HG03025 (cell line): ENCODE measurements around the gene SOX9.

Experiments
- ATAC-seq: cut with Tn5 transposase; IDR thresholded peaks from one replicate; pipeline ENCODE4 v1.9.1; 2021; ENCODE audit warnings: mild to moderate bottlenecking, moderate library complexity; ENCODE audit not compliant: unreplicated experiment, low FRiP score

SOX9 gene

DNA sequence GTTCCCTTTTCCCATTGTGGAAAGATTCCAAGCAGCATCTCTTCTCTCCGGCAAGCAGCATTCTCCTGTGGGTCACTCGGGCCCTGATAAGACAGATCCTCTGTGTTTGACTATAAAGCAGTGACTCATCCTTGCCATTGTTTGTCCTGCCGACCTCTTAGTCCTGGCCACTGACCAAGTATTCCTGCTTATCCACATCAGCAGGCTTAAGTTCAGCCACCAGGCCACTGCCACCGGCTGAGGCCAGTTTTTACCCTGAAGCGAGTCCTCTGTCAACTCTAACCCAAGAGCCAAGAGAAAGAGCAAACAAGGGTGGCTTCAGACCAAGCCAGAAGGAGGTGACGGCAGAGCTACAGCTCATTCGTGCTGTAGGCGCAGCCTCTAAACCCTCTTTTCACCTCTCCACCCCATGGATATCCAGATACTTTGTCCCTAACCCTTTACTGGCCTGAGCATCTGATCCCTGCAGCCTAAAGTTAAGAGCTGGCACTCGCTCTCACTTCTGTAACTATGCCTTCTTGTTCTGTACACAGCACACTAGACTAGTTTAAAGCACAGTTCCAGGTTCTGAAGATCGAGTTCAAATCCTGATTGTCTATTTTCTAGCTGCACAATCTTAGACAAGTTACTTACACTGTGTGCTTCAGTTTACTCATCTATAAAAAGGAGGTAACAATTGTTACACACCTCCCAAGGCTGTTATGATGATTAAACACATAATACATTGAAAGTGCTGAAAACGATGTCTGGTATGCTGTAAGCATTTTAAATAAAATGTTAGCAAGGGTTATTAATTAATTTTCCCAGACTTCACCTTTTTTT, 31.0 kb downstream of the SOX9 start:
- ATAC-seq: no peak

DNA sequence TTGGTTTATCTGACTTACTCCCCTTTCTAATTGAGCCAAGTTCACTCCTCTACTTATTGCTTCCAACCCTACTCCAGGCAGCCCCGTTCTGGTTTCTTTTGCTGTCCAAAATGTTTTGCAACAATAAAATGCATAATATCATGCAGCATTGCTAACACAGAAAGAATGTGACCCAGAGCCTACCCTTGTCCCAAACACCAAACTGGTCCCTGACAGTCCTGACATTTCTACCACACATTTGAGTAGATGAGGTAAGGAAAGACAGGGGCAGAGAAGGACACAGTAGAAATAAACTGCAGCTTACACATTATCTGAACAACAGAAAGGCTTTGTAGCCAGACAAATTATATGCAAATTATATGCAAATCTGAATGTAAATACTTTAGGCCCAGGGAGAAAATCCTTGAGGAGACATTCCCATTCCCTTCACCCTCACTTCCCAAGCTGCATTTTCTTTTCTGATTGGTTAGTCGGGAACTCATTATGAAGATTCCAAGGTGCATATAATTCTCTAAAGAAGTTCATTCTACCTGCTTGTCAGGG, 31.6 kb downstream of the SOX9 start:
- no peak for ATAC-seq

DNA sequence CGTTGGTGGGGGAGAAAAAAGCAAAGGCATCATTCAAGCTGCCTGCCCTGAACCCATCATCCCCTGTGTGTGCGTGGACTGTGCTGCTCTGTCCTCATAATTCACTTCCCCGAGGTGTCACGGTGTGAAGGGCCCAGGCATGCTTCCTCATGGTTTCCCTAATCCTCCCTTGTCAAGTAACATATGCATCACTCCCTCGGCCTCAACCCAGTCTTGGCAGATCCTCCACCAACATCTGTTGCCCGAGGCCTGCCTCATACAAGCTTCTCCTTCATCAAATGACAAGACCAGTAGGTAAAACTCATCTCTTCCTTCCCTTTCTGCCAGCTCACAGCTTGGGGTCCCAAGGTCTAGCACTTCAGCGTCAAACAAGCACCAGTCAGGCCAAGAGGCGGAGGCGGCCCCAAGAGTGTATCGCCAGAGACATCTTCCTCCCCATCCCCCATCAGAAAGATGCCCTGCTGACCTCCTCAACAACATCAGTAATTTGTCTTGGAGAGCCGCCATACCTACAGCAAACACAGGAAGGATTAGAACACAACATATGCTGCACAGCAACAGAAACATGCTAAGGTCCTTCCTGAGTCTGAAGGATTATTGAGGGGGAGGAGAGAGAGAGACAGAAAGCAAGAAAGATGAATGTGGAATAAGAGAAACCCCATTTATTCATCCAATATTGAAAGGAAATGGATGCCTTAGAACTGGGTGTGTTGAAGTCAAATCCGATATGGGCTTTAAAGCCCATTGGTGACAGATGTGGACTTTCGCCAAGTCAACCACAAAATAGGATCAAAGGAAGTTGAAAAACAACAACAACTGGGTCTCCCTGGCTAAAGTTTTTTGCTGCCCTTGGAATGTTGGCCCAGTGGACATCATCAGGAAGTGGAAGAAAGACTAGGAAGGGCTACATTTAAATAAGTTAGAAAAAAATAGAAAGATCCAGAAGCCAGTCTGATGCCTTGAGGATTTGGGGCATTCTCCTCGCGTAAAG, 38.4 kb downstream of the SOX9 start:
- ATAC-seq: no peak

- ATAC-seq: no peak
These were observed 41.7 kb downstream of the SOX9 start for GRCh38 chr17:72162569-72162968.

DNA sequence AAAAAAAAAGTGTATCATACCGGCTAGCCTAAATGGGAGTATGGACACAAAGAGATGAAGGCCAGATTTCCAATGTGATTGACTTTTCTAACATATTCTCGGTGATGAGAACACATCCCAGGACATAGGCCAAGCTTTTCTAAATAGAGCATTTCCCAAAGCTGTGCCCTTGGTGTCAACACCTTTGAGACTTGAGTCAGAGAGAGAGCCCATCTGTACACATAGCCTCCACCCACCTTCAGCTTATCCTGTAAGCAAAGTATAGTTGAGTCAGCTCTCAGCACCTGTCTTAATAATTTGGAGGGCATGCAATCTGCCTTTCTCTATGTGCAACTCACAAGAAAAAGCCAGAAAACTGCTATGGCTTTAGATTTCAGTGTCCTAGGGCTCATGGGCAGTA, 42.7 kb downstream of the SOX9 start:
- no peak for ATAC-seq

DNA sequence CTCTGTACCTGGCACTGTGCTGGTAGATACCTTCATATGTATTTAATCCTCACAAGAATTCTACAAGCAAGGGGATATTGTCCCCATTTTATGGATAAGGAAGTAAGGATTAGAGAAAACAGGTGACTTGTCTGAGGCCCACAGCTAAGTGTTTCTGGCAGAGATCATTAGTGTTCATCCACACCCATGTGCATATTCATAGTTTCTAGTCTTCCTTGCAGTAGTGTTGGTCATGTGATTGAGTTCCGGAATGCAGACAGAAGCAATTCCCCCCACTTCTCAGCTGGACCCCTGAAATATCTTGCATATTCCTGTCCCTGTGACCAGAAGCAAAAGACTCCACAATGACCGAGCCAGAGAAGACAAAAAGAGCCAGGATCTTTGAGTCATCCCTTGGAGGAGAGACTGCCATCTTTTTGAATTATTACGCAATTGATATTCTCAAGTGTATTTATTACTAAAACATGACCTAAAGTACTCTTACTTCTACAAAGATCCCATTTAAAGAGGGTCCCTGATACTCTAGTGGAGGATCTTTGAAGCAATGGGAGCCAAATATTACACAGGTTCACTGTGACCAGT, 43.4 kb downstream of the SOX9 start:
- ATAC-seq: no peak

DNA sequence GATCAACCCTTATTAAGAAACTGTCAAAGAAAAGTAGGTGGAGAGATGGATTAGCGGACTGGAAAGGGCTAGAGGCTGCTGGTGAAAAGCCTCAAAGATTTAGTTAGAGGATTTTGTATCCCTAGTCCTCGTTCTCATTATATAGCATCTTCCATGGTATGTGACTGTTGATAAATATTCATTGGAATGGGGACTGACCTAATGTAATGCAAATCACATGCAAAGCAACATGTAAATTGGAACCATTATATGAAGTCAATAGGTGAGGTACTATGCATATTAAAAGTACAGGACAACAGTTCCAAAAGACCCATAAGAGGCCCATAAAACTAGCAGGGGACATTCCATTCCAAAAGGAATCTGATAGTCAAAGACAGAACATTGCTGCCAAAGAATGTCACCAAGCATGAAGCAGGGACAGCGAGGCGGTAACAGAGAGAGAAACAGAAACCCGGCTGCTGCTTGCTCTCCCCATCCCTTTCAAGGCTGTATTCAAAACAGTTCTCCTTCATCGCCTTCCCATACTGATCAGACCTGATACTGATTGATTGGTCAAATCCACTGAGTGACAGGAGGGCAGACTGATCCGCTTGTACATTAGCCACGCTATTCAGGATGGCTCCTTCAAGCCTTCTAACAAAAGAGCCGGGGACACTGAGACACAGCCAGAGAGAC, 44.5 kb downstream of the SOX9 start:
- no peak for ATAC-seq

DNA sequence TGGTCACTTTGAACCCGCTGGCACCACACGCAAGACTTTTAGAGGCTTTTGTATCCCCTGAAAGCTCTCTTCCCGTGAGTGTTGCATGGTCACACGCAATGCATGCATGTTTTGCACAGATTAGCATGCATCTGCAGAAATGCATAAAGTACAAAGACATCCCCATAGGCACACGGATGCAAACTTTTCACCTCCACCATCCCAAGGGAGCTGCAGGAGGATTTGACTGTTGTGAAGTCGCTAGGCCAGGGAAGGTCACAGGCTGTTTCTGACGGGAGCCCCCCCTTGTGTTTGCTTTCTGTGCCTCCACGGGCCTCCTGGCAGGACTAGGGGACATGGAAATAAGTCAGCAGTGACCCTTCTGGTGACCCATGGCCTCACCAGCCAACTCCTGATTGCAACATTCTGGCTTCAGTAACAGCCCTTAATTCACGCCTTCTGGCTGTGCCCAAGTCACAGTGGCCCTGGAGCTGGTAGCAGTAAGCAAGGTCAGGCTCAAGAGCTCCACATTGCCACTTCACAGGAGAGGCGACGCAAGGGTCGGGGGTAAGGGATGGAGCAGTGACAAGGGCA, 45.1 kb downstream of the SOX9 start:
- ATAC-seq: no peak

- ATAC-seq: no peak
These were observed 46.8 kb downstream of the SOX9 start for GRCh38 chr17:72167593-72167992.

GRCh38 chr17:72169823-72170222, 49.0 kb downstream of the SOX9 start:
- no peak for ATAC-seq

- ATAC-seq: no peak
These were observed 51.2 kb downstream of the SOX9 start for GRCh38 chr17:72171703-72172667.

GRCh38 chr17:72173499-72174116, 52.8 kb downstream of the SOX9 start:
- no peak for ATAC-seq

DNA sequence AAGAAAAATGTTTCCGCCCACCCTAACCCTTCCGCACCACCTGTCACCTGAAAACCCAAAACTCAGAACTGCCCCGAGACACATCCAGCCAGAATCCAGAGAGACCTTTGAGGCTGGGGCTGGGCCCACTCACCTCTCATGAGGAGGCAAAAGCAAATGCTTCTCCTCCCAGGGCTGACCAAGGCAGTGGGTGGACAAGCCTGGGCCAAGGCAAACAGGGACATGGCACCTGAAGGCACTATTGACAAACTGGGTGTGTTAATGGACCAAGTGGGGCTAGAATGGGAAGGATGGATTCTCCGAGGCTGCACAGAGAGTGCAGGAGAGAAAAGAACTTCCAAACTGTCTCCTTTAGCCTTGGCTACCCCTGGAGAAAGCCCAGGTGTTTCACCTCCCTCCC, 54.4 kb downstream of the SOX9 start:
- no peak for ATAC-seq
